ENCODE results near the gene SLC37A2. TPM values are rescaled to one million over a fixed set of nuclear protein-coding genes. Genes with fewer than 3 reads are reported as not detected.

SLC37A2 gene
- total and polyA plus RNA-seq, 2 experiments from 2014 or later = 1.7 to 2.6 TPM

DNA sequence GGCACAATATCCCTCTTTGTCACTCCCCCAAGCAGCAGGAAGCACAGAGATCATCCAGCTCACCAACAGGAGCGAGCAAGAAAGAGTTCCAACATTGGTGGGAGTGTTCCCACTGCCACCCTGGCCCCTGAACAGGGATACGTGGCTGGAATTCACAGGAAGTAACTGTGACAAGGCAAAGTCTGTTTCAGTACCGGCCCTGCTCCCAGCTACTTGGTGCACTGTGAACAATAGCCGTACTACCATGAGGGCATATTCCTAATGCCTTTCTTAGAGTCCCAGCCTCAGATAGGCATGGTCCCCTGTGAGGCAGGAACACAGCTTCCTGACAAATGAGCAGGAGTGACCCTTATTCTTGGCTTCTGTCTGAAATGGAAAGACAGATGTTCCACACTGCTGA, 1.8 kb upstream of the SLC37A2 start:
- Histone ChIP-seq H3F3A (ENCODE audit: insufficient read depth) (no peaks in the 10 kb centered on the region), H3K27ac (no peak overlapping the region), H3K27me3 (replicated peaks; ENCODE audit: insufficient read depth) (no peaks in the 10 kb centered on the region), H3K4me1 (ENCODE audit: insufficient read depth) (no peaks in the 10 kb centered on the region), H3K79me2 (ENCODE audit: insufficient read depth) (no peaks in the 10 kb centered on the region), H3K9me3 (ENCODE audit: low read depth) (no peaks in the 10 kb centered on the region), H3K36me3 (ENCODE audit: low read depth) (no peaks in the 10 kb centered on the region), H3K9me2 (ENCODE audit: insufficient read depth) (no peaks in the 10 kb centered on the region), H2AFZ (no peak overlapping the region), H3K4me2 (ENCODE audit: unreplicated experiment) (no peak overlapping the region), H3K4me3 (no peak overlapping the region), H3K9ac (no peak overlapping the region), H4K20me1 (ENCODE audit: insufficient read depth) (no peaks in the 10 kb centered on the region)
- TF ChIP-seq EZH2phosphoT487 (IDR thresholded peaks at IDR 0.05; ENCODE audit: insufficient read depth, low read depth) (no peak), EZH2 (IDR thresholded peaks at IDR 0.05; ENCODE audit: insufficient read depth, poor library complexity, severe bottlenecking) (no peak)
- in situ Hi-C loops (cut with MboI) = no loop called here
- no peak for DNase-seq
- WGBS, 2 experiments (ENCODE audit: low coverage in 1 of 2, low lambda C conversion rate in 2 of 2, missing lambda C conversion rate in 2 of 2) = 75 to 79% methylated on average over 4 of the region's 4 CpGs

DNA sequence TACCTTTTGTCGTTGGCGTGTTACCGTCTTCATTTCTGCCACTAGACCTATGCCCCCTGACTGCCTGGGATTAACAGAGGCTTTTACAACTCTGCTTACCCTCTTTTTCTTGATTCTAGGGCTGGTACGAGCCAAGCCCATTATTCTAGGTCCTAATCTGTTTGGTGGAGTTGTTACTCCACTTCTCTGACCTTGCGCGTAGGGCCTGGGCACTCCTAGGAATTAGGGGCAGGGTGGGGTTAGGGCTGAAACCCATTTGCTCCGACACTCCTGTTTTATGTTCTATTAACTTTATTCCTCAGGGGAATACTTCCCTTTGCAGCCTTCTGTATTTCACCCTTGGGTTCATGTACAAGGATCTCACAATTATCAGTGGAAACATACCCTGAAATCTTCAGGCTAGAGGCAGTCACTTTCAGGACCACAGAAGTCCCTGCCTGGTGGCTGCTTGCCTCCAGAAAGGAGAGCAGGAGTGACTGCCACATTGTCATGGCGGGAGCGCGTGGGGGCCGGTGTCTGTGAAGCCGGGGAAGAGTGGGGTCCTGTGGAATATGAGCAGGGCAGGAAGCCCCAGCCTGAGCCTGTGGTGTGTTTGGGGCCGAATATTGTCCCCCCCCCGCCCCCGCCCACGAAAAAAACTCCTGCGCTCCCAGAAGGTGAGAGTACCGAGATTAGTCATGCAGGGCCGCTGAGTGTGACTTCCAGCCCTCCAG, 731 bp upstream of the SLC37A2 start:
- WGBS, 2 experiments (ENCODE audit: low coverage in 1 of 2, low lambda C conversion rate in 2 of 2, missing lambda C conversion rate in 2 of 2) = 32 to 33% methylated on average over 19 of the region's 19 CpGs
- TF ChIP-seq EZH2phosphoT487 (IDR thresholded peaks at IDR 0.05; ENCODE audit: insufficient read depth, low read depth) = no peak
- TF ChIP-seq EZH2 (IDR thresholded peaks at IDR 0.05; ENCODE audit: insufficient read depth, poor library complexity, severe bottlenecking) = no peak
- Histone ChIP-seq H3K9ac (peak overlapping the region; percentile 76), H3K9me2 (ENCODE audit: insufficient read depth) (no peaks in the 10 kb centered on the region), H3K27me3 (replicated peaks; ENCODE audit: insufficient read depth) (no peaks in the 10 kb centered on the region), H3K4me1 (ENCODE audit: insufficient read depth) (no peaks in the 10 kb centered on the region), H3K4me2 (ENCODE audit: unreplicated experiment) (peak overlapping the region; percentile 71), H3K9me3 (ENCODE audit: low read depth) (no peaks in the 10 kb centered on the region), H3K4me3 (peak overlapping the region; percentile 91), H4K20me1 (ENCODE audit: insufficient read depth) (no peaks in the 10 kb centered on the region), H3F3A (ENCODE audit: insufficient read depth) (no peaks in the 10 kb centered on the region), H3K36me3 (ENCODE audit: low read depth) (no peaks in the 10 kb centered on the region), H2AFZ (peak overlapping the region; percentile 93), H3K27ac (no peak overlapping the region), H3K79me2 (ENCODE audit: insufficient read depth) (no peaks in the 10 kb centered on the region)
- in situ Hi-C loops (cut with MboI) = no loop called here
- DNase-seq = peak; percentile 19

DNA sequence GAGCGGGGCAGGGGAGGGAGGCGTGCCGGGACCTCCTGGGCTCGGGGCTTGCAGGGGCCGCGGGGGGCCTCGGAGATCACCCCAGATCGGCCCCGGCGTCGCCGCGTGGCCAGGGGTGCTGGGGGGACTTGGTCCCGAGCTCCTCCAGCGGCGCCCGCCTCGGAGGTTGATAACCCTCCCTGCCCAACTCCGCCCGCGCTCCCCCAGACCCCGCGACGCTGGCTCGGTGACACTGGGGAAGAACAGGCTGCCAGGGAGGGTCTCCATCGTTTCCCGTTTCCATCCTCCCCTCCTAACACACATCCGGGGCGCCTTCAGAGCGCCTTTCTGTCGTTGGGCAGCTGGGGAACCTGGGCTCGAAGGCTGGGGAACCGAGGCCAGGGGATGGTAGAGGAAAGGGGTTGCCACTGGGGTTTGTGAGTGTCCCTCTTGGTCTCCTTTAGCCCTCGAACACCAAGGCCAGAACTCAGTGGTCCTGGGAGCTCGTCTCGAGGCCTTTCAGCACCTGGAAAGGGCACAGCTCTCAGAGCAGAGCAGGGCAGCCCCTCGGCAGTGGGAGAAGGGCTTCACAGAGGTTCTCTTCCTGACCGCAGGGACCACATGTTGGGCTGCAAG, 431 bp downstream of the SLC37A2 start:
- in situ Hi-C loops (cut with MboI) = no loop called here
- Histone ChIP-seq H3K27me3 (replicated peaks; ENCODE audit: insufficient read depth) (no peaks in the 10 kb centered on the region), H4K20me1 (ENCODE audit: insufficient read depth) (no peaks in the 10 kb centered on the region), H3F3A (ENCODE audit: insufficient read depth) (no peaks in the 10 kb centered on the region), H3K4me2 (ENCODE audit: unreplicated experiment) (peak overlapping the region; percentile 71), H3K4me1 (ENCODE audit: insufficient read depth) (no peaks in the 10 kb centered on the region), H3K79me2 (ENCODE audit: insufficient read depth) (no peaks in the 10 kb centered on the region), H3K4me3 (peak overlapping the region; percentile 91), H3K9ac (peak overlapping the region; percentile 76), H3K9me3 (ENCODE audit: low read depth) (no peaks in the 10 kb centered on the region), H3K36me3 (ENCODE audit: low read depth) (no peaks in the 10 kb centered on the region), H3K27ac (no peak overlapping the region), H2AFZ (peak overlapping the region; percentile 93), H3K9me2 (ENCODE audit: insufficient read depth) (no peaks in the 10 kb centered on the region)
- peak; percentile 14 for DNase-seq
- TF ChIP-seq EZH2phosphoT487 (IDR thresholded peaks at IDR 0.05; ENCODE audit: insufficient read depth, low read depth) = no peak
- WGBS, 2 experiments (ENCODE audit: low coverage in 1 of 2, low lambda C conversion rate in 2 of 2, missing lambda C conversion rate in 2 of 2) = 11% methylated on average over 33 to 38 of the region's 38 CpGs

DNA sequence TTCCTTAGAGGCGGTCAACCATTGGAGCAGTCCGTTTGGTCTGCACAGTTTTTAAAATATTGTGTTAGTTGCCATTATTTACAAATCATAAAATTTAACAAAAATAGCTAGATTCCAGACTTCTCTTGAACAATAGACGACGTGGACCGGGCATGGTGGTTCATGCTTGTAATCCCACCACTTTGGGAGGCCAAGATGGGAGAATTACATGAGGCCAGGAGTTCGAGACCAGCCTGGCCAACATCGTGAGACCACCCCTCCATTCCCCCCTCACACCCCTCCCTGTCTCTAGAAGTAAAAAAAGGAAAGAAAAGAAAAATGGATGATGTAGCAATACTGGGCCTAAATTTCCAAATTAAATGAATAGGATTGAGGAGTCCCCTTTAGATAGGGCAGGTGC, 965 bp downstream of the SLC37A2 start:
- Histone ChIP-seq H3K4me2 (ENCODE audit: unreplicated experiment) (peak overlapping the region; percentile 71), H2AFZ (peak overlapping the region; percentile 93; the same call in 1 of the 2 replicates)

More for the DNA sequence above, 965 bp downstream of the SLC37A2 start:
- Histone ChIP-seq H3F3A (ENCODE audit: insufficient read depth) (no peaks in the 10 kb centered on the region), H4K20me1 (ENCODE audit: insufficient read depth) (no peaks in the 10 kb centered on the region), H3K79me2 (ENCODE audit: insufficient read depth) (no peaks in the 10 kb centered on the region), H3K9me2 (ENCODE audit: insufficient read depth) (no peaks in the 10 kb centered on the region), H3K27ac (no peak overlapping the region), H3K4me1 (ENCODE audit: insufficient read depth) (no peaks in the 10 kb centered on the region), H3K36me3 (ENCODE audit: low read depth) (no peaks in the 10 kb centered on the region), H3K9me3 (ENCODE audit: low read depth) (no peaks in the 10 kb centered on the region), H3K4me3 (peak overlapping the region; percentile 91; the same call in 1 of the 2 replicates), H3K9ac (no peak overlapping the region), H3K27me3 (replicated peaks; ENCODE audit: insufficient read depth) (no peaks in the 10 kb centered on the region)
- in situ Hi-C loops (cut with MboI) = no loop called here
- TF ChIP-seq EZH2phosphoT487 (IDR thresholded peaks at IDR 0.05; ENCODE audit: insufficient read depth, low read depth) (no peak), EZH2 (IDR thresholded peaks at IDR 0.05; ENCODE audit: insufficient read depth, poor library complexity, severe bottlenecking) (no peak)
- 82 to 88% methylated on average over 7 of the region's 7 CpGs for WGBS, 2 experiments (ENCODE audit: low coverage in 1 of 2, low lambda C conversion rate in 2 of 2, missing lambda C conversion rate in 2 of 2)
- no peak for DNase-seq
